ENCODE results near the gene RNF130. TPM values are rescaled to one million over a fixed set of nuclear protein-coding genes. Genes with fewer than 3 reads are reported as not detected.

RNF130 gene
- total RNA-seq, 1 donor from 2014 or later, result 67.3 TPM

GRCh38 chr5:180075703-180076102 is 4.1 kb upstream of the RNF130 start:
- H3K27me3 Mint-ChIP-seq (ENCODE audit: unreplicated experiment), result peaks cover 10% of the 10 kb centered on the region
- no peak for DNase-seq (ENCODE audit: low spot score)
- H3K4me1 Mint-ChIP-seq (ENCODE audit: unreplicated experiment), result peaks cover 3% of the 10 kb centered on the region
- no peak overlapping the region for H3K27ac Mint-ChIP-seq (ENCODE audit: unreplicated experiment)
- TF ChIP-seq, protein P1, sequence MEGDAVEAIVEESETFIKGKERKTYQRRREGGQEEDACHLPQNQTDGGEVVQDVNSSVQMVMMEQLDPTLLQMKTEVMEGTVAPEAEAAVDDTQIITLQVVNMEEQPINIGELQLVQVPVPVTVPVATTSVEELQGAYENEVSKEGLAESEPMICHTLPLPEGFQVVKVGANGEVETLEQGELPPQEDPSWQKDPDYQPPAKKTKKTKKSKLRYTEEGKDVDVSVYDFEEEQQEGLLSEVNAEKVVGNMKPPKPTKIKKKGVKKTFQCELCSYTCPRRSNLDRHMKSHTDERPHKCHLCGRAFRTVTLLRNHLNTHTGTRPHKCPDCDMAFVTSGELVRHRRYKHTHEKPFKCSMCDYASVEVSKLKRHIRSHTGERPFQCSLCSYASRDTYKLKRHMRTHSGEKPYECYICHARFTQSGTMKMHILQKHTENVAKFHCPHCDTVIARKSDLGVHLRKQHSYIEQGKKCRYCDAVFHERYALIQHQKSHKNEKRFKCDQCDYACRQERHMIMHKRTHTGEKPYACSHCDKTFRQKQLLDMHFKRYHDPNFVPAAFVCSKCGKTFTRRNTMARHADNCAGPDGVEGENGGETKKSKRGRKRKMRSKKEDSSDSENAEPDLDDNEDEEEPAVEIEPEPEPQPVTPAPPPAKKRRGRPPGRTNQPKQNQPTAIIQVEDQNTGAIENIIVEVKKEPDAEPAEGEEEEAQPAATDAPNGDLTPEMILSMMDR (IDR thresholded peaks at IDR 0.05; ENCODE audit: unreplicated experiment), result no peak
- no peaks in the 10 kb centered on the region for H3K9me3 Mint-ChIP-seq (ENCODE audit: unreplicated experiment)
- H3K4me3 Mint-ChIP-seq (ENCODE audit: unreplicated experiment), result peak overlapping the region; percentile 20
- H3K36me3 Mint-ChIP-seq (ENCODE audit: low read depth, unreplicated experiment), result peaks cover 9% of the 10 kb centered on the region

DNA sequence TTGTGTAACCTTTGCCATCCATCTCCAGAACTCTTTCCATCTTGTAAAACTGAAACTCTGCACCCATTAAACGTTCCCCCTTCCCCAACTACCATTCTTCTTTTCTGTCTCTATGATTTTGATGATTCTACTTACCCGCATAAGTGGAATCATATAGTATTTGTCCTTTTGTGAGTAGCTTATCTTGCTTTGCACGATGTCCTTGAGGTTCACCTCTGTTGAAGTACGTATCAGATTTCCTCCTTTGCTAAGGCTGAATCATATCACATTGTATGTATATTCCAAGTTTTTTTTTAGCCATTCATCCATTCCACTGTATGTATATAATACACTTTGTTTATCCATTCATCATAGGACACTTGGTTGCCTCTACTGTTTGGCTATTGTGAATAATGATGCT is 2.9 kb upstream of the RNF130 start:
- Mint-ChIP-seq H3K4me1 (ENCODE audit: unreplicated experiment) (peaks cover 13% of the 10 kb centered on the region), H3K4me3 (ENCODE audit: unreplicated experiment) (no peak overlapping the region)

GRCh38 chr5:180072556-180072955 is 997 bp upstream of the RNF130 start:
- no peaks in the 10 kb centered on the region for H3K9me3 Mint-ChIP-seq (ENCODE audit: unreplicated experiment)
- peaks cover 12% of the 10 kb centered on the region for H3K27me3 Mint-ChIP-seq (ENCODE audit: unreplicated experiment)
- DNase-seq (ENCODE audit: low spot score), result no peak
- no peak overlapping the region for H3K27ac Mint-ChIP-seq (ENCODE audit: unreplicated experiment)
- peaks cover 8% of the 10 kb centered on the region for H3K36me3 Mint-ChIP-seq (ENCODE audit: low read depth, unreplicated experiment)
- H3K4me1 Mint-ChIP-seq (ENCODE audit: unreplicated experiment), result peaks cover 20% of the 10 kb centered on the region
- TF ChIP-seq, protein P1 (IDR thresholded peaks at IDR 0.05; ENCODE audit: unreplicated experiment), result no peak
- peak overlapping the region; percentile 85 for H3K4me3 Mint-ChIP-seq (ENCODE audit: unreplicated experiment)

More for the DNA sequence above, 2.9 kb upstream of the RNF130 start:
- Mint-ChIP-seq H3K36me3 (ENCODE audit: low read depth, unreplicated experiment) (peaks cover 11% of the 10 kb centered on the region), H3K27ac (ENCODE audit: unreplicated experiment) (no peak overlapping the region), H3K9me3 (ENCODE audit: unreplicated experiment) (no peaks in the 10 kb centered on the region), H3K27me3 (ENCODE audit: unreplicated experiment) (peaks cover 12% of the 10 kb centered on the region)
- TF ChIP-seq, protein P1 (IDR thresholded peaks at IDR 0.05; ENCODE audit: unreplicated experiment), result no peak
- DNase-seq (ENCODE audit: low spot score), result no peak

DNA sequence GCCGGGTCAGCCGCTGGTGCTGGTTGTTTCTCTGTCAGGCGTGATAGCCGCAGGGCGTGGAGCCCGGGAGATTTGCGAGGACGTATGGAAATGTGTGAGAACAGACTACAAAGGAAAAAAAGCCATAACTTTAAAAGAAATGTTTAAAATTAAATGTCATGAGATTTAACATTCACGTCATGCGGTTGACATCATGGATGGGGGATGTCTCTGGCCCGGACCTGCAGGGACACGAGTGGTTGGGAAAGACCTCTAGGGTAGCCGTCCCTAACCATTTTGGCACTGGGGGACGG is 643 bp upstream of the RNF130 start:
- Mint-ChIP-seq H3K4me3 (ENCODE audit: unreplicated experiment) (peak overlapping the region; percentile 85), H3K36me3 (ENCODE audit: low read depth, unreplicated experiment) (peaks cover 8% of the 10 kb centered on the region), H3K27ac (ENCODE audit: unreplicated experiment) (no peak overlapping the region), H3K9me3 (ENCODE audit: unreplicated experiment) (no peaks in the 10 kb centered on the region), H3K27me3 (ENCODE audit: unreplicated experiment) (peaks cover 12% of the 10 kb centered on the region), H3K4me1 (ENCODE audit: unreplicated experiment) (peaks cover 20% of the 10 kb centered on the region)
- DNase-seq (ENCODE audit: low spot score), result no peak
- TF ChIP-seq, protein P1 (IDR thresholded peaks at IDR 0.05; ENCODE audit: unreplicated experiment), result no peak

- H3K9me3 Mint-ChIP-seq (ENCODE audit: unreplicated experiment), result no peaks in the 10 kb centered on the region
- TF ChIP-seq, protein P1 (IDR thresholded peaks at IDR 0.05; ENCODE audit: unreplicated experiment), result no peak
- peak overlapping the region; percentile 67 for H3K27ac Mint-ChIP-seq (ENCODE audit: unreplicated experiment)
- peak overlapping the region; percentile 98 for H3K4me3 Mint-ChIP-seq (ENCODE audit: unreplicated experiment)
- peaks cover 8% of the 10 kb centered on the region for H3K36me3 Mint-ChIP-seq (ENCODE audit: low read depth, unreplicated experiment)
- H3K27me3 Mint-ChIP-seq (ENCODE audit: unreplicated experiment), result peaks cover 12% of the 10 kb centered on the region
- H3K4me1 Mint-ChIP-seq (ENCODE audit: unreplicated experiment), result peaks cover 20% of the 10 kb centered on the region
- peak; percentile 59 for DNase-seq (ENCODE audit: low spot score)
Observed at GRCh38 chr5:180070756-180071530, 616 bp downstream of the RNF130 start.
